H1 (cell line): Measurements from ENCODE around the gene PTCHD1. TPM values are rescaled to one million over a fixed set of nuclear protein-coding genes. Genes with fewer than 3 reads are reported as not detected.

Experiments
- RBBP5 ChIP-seq: IDR thresholded peaks from 2 replicates; pipeline ENCODE4 v1.7.1; 2012; ENCODE audit warnings: low read depth, mild to moderate bottlenecking, inconsistent platforms, low read length, moderate library complexity, borderline replicate concordance
- TBP ChIP-seq: IDR thresholded peaks from 2 replicates; pipeline ENCODE4 v1.6.1; 2011; ENCODE audit warnings: low read depth, low read length, improper control_type of control experiment
- polyA plus RNA-seq, 7 experiments: library from polyadenylated mRNA; depleted of rRNA in 3 of 7; stranded (reverse) in 5 of 7; unstranded in 2 of 7; fragments of >200 nt in 5 of 7; fragments of 200-250 nt in 2 of 7; gene quantifications; 1 replicate in 5 of 7; 2 replicates in 1 of 7; 4 replicates in 1 of 7; pipeline versions ENCODE4 v1.2.1 to v1.2.3, GENCODE V29; 2011 to 2013; ENCODE audit warnings: missing spikeins in 2 of 7, mixed read lengths in 2 of 7
- total RNA-seq: library from RNA; stranded (reverse); fragmentation: NEBNext Ultra II Directional; extraction: Animal tissue kit (Norgen Biotek cat#: 25700); gene quantifications from 2 replicates; pipeline ENCODE4 v1.2.1, GENCODE V29; 2021
- TF ChIP-seq, protein P1 (sequence below): IDR thresholded peaks from 2 replicates; pipeline ENCODE4 v1.6.1; 2012; ENCODE audit warnings: inconsistent platforms
- TF ChIP-seq, protein P2 (sequence below): IDR thresholded peaks from 2 replicates; pipeline ENCODE4 v1.6.1; 2011; ENCODE audit warnings: low read length, improper control_type of control experiment

Gene PTCHD1
- total and polyA plus RNA-seq, 2 of the 8 experiments (the other 6 are each of a cell fraction or from before 2014, with no cell fraction given) = 0.53 to 2.4 TPM

DNA sequence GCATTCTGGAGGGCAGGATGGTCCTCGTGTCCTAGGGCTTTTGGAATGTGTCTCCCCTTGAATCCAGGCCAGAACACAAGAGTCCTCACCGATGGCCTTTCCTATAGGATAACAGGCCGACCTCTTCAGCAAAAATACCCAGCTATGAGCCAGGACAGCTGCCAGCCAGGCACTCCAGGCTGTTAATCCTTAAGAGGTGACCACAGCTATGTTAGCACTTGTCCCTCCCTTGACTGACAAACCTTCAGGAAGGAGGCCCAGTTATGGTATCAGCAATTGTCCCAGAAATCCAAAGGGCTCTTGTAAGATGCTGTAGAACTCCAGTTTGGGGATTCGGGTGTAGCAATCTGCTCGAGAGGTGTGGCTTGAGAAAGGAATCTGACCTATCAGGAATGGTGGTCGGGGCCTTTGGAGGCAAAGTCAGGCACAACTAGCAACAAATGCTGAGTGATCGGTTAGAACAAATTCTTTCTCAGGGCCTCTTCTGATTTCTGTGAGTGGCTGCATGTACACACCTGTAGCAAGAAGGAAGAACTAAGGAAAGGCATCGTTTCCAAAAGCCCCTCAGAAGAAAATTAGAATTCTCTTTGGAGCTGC lies 54.6 kb downstream of the PTCHD1 start (continued):
- TF ChIP-seq, protein P1, sequence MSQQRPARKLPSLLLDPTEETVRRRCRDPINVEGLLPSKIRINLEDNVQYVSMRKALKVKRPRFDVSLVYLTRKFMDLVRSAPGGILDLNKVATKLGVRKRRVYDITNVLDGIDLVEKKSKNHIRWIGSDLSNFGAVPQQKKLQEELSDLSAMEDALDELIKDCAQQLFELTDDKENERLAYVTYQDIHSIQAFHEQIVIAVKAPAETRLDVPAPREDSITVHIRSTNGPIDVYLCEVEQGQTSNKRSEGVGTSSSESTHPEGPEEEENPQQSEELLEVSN = no peak
- TF ChIP-seq TBP (no peak), RBBP5 (no peak)
- TF ChIP-seq, protein P2, sequence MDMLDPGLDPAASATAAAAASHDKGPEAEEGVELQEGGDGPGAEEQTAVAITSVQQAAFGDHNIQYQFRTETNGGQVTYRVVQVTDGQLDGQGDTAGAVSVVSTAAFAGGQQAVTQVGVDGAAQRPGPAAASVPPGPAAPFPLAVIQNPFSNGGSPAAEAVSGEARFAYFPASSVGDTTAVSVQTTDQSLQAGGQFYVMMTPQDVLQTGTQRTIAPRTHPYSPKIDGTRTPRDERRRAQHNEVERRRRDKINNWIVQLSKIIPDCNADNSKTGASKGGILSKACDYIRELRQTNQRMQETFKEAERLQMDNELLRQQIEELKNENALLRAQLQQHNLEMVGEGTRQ = no peak
